RWPE1 (cell line): ENCODE measurements around the gene JMJD1C.

Experiments
- CTCF ChIA-PET: fragments of 350-600 bp; sonication (Branson Sonifier 250); formaldehyde crosslinking; extraction: SDS; loops from one replicate; lab custom pipeline; 2021; lab: Yijun Ruan, JAX
- POLR2A ChIA-PET: fragments of 400-600 bp; formaldehyde crosslinking; extraction: SDS; loops from one replicate; lab custom pipeline; 2020; ENCODE audit warnings: antibody characterized with exemption; ENCODE audit not compliant: low non-redundant PET; lab: Yijun Ruan, JAX
- DNase-seq: peaks from one replicate; pipeline ENCODE4 v3.0.0; 2012; ENCODE audit warnings: low spot score
- H3K27ac ChIP-seq: fragments of 450-650 bp; 2 replicates; pipeline ENCODE4 v1.5.1; 2017
- CTCF ChIP-seq: fragments of 450-650 bp; conservative IDR thresholded peaks from 2 replicates; pipeline ENCODE4 v1.5.1; 2017; ENCODE audit warnings: low read depth, mild to moderate bottlenecking

Gene JMJD1C

DNA sequence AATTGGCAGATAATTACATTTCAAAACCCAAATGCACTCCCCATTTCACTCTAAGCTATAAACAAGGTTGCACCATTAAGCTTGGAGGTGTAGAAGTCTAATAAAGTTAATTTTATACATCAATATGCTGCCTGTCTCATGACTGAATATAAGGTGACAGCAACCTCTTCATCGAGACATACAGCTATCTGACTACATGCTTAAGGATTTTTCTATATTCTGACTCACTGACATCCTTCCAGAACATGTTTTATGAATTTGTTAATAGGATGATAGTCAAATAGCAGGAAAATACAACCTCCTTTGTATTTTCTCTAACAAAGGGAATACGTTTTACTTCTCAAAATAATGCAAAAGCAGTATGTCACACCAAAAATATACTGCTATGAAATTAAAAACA, 256.1 kb downstream of the JMJD1C start:
- DNase-seq = no peak
- POLR2A ChIA-PET = no interaction called here
- no peak overlapping the region for H3K27ac ChIP-seq
- no peak for TF ChIP-seq CTCF
- CTCF ChIA-PET = no interaction called here

DNA sequence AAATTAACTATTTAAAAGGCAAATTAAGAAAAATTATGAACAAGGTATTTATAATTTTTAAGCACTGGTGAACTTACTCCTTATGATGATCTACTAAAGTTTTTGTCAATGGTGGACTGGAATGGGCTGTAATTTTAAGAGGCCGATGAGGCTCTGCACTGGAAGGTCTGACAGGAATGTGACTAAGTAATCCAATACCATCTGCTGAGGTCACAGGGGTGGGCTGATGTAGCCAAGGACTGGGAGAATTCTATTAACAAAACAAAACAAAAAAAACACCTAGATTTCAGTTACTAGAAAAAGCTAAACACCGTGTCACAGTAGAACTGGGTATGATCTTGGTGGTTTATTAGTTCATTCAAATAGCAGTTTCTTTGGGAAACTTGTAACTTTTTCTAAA, 256.8 kb downstream of the JMJD1C start:
- H3K27ac ChIP-seq = no peak overlapping the region
- CTCF ChIA-PET = interaction anchor here (1.0 kb wide), 1 partner anchor 17 kb away, joined by 3 read pairs; no protein-coding TSS in a partner anchor
- DNase-seq = no peak
- no peak for TF ChIP-seq CTCF
- POLR2A ChIA-PET = no interaction called here

GRCh38 chr10:63206997-63207811, 258.6 kb downstream of the JMJD1C start:
- ChIA-PET CTCF (no interaction called here), POLR2A (no interaction called here)
- no peak for TF ChIP-seq CTCF
- DNase-seq = peak; percentile 3
- no peak overlapping the region for H3K27ac ChIP-seq

DNA sequence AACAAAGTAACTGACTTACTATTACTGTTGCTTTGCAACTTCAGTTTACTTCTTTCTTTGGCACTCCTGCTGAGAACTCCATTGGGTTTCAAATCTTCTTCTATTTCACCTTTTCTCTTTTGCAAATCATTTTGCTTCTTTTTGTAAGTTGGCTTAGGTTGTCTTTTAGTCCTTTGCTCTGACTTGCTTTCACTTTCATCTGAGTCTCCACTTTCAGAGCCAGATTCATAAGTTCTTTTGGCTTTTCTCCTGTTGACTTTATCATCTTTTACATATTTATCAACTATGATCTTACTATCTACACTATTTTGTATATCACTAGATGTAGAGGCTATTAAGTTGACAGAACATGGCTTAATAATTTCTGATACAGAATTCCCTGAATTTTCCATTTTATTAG, 259.2 kb downstream of the JMJD1C start:
- no peak for TF ChIP-seq CTCF
- ChIA-PET CTCF (no interaction called here), POLR2A (no interaction called here)
- no peak overlapping the region for H3K27ac ChIP-seq
- DNase-seq = no peak

GRCh38 chr10:63205421-63205820, 260.4 kb downstream of the JMJD1C start:
- CTCF ChIA-PET = interaction anchor here (0.5 kb wide), 1 partner anchor 219 kb away, joined by 3 read pairs; no protein-coding TSS in a partner anchor
- H3K27ac ChIP-seq = no peak overlapping the region
- no peak for DNase-seq
- POLR2A ChIA-PET = no interaction called here
- no peak for TF ChIP-seq CTCF

- CTCF ChIA-PET = no interaction called here
- POLR2A ChIA-PET = no interaction called here
- no peak overlapping the region for H3K27ac ChIP-seq
- TF ChIP-seq CTCF = no peak
- DNase-seq = no peak
Measured at GRCh38 chr10:63204667-63205391, 260.9 kb downstream of the JMJD1C start.
